NCI-H524 (cell line): ENCODE data around the gene PDK3.

Experiments used
- DNase-seq, 2 experiments: peaks; one replicate each; lab custom pipeline; 2025; lab: John Stamatoyannopoulos, UW

Gene PDK3

DNA sequence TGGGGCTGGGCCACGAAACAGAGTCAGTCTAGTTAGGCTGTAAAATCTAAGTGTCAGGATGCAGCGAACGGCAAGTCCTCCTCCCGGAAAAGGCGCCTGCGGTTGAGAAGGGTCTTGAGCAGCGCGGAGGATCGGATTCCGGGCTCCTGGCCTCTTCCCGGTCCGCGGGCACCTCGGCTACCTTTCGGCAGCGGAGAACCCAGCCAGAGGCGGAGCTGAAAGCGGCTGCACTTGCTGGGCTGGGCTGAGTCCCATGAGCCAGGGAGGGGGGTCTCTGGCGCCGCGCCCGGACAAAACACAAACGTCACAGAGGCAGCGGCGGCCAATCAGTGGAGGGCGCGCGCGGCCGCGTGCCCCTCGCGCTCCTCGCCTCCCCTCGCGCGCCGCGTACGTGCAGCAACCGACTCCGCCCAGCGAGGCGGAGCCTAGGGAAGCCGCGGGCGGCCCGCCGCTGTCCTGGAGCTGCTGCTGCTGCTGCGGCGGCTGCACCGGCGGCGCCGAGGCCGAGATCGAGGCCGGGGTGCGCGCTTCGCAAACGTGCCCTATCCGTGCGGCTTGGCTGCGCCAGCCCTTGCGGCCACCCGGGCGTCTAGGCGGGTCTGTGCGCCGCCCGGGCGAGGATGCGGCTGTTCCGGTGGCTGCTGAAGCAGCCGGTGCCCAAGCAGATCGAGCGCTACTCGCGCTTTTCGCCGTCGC lies at the start of gene PDK3:
Gene PDK3, plus strand, starts transcription at position 451 of the 696 bp plus-strand sequence. Its CDS starts 170 bp downstream, at position 621.
- peak; percentile 85 to 94 for DNase-seq

DNA sequence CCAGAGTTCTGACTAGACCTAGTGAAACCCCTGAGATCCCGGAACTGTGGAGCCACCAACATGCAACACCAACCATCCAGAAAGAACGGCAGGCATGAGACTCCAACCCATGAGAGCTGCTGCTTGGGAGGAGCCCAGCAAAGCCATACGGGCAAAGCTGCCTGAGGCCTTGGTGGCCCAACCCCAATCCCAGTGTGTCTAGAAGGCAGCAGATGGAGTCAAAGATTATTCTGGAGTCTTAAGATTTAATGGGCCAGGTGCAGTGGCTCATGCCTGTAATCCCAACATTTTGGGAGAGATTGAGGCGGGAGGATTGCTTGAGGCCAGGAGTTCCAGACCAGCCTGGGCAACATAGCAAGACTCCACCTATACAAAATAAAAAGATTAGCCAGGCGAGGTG lies 49.2 kb upstream of the PDK3 start:
- no peak for DNase-seq

DNA sequence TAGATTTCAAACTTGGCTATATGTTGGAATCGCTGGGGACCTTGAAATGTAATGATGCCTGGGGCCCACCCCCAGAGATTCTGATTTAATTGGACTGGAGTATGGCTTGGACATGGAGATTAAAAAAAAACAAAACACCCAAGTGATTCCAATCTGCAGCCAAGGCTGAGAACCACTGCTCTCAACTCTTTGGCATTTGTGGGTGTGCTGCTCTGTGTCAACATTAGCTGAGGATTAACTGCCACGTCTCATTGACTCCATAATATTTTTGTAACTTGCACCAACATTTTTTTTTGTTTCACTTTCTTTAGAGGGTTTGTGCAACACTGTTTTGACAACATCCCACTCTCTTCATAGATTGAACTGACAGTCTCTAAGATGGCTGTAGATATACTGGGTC lies 41.1 kb upstream of the PDK3 start:
- DNase-seq: no peak

DNA sequence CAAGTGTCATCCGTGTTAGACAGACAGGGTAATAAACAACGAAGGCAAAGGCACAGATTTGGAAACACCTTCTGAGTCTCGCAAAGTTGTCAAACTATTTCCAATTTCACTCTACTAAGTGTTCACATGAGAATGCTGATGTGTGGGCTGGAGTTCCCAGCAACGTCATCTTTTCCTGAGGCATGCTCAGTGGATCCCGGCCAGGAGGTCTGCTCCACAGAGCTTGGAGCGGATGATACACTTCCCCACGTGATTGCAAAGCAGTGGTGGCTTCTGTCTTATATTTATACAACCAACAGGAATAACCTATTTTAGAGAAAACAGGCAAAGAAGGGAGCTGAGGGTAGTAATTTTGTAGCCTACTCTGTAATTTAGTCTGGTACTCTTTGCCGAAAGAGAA lies 40.1 kb upstream of the PDK3 start:
- no peak for DNase-seq

DNA sequence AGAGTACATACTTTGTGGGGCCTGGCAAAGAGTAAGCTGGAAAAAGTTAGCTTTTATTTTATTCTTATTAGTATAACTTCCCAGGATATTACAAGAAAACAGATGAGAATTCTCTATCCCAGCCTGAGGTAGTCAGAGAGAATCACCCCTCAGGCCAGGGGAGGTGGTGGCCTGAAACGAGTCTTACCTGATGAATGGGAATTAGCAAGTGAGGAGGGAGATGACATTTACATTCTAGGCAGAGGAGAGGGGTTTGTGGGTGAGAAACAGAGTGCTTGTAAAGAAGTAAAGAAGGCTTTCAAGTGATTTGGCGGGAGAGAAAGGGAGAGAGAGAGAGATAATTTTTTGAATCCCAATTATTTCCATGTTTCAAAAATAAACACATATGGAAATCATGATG lies 39.3 kb upstream of the PDK3 start:
- DNase-seq: no peak

DNA sequence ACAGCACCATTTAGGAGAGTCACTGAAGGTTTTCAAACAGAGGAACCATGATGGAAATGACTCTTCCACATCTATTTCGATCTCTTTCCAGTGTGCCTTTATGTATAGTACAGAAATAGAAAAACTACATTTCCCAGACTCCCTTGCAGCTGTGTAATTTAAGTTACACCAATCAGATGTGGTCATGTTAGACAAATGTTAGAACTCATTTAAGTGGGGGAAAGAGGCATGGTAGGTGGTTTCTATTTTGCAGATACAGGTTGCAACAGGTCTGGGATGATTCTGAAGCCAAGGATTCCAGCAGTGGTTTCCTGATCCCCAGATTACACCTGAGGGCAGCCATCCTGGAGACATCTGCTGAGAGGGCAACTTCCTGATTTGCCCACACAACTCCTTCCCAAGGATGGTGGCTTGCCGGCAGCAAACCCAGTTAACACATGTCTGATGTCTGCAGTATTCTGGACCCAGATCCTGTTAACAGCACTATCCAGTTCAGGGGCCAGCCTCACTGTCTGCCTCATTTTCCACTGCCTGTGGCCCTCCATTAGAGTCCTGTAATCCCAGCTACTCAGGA lies 38.7 kb upstream of the PDK3 start:
- DNase-seq: no peak

DNA sequence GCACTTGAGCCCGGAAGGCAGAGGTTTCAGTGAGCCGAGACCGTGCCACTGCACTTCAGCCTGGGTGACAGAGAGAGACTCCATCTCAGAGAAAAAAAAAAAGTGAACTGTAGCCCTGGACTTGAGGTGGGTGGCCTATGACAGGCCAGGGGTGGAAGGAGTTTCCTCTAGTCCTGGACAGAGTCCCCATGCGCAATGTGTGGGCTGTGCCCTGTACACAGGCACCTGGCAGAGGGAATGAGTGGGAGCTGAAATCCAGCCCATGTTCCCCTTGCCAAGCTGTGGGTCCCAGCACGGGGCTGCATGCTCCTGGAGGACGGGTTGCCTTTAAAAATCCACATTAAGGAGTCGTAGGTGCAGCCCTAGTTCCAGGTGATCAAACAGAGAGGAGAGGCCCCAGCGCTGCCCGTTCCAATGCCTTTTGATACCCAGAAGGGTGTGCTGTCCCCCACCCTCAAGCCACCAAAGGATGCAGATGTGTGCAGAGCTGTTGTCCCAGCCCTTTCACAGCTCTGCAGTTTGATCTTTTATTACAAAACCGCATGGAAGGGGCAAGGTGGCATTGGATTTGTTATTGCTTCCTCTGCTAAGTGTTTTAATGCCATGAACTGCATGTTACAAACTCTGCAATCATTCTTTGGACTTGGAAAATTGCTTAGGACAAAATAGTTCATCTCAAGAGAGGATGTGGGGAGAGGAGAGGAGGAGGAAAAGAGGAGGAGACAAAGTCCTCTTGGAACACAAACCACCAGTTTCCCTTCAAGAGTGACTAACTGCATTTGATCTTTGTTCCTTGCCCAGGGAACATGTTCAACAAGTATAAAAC lies 38.0 kb upstream of the PDK3 start:
- no peak for DNase-seq

DNA sequence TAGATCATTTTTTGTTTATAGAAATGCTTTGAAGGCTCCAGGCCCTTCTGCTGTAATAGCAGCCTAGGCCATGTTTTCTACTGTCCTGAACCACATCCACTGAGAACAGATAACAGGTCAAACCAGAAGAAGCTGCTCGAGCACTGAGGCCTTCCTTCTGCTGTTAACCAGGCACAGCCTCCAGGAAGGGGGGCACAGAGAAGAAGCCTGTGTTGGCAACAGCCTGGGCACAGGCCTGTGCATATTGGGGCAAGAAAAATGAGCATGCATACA lies 37.4 kb upstream of the PDK3 start:
- no peak for DNase-seq

DNA sequence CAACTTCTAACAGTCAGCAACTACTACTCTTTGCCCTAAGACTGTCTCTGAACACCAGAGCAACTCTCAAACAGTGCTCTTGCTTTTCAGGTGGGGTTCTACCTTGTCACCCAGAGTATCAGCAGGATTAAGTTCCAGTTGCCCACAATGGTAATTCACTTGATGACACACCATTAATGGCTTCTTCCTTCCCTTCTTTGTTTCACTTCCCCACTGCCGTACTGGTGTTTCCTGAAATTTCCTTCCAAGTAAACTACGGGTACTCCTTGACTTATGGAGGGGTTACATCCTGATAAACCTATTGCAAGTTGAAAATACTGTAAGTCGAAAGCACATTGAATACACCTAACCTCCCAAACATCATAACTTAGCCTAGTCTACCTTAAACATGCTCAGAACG lies 36.6 kb upstream of the PDK3 start:
- DNase-seq: no peak

DNA sequence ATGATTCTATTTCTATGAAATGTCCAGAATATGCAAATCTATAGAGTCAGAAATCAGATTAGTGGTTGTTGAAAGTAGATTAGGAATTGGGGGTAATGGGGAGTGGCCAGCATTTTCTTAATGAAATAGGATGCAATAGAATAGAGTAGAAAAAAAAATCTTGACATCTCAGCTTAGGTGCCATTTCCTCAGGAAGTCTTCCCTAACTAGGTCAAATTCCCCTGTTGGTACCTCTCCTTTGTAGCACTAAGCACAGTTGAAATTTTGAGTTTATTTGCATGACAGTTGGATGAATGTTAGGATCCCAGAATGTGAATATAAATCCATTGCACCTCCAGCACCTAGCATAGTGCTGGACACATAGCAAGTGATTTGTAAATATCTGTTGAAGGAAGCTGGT lies 30.0 kb upstream of the PDK3 start:
- no peak for DNase-seq

DNA sequence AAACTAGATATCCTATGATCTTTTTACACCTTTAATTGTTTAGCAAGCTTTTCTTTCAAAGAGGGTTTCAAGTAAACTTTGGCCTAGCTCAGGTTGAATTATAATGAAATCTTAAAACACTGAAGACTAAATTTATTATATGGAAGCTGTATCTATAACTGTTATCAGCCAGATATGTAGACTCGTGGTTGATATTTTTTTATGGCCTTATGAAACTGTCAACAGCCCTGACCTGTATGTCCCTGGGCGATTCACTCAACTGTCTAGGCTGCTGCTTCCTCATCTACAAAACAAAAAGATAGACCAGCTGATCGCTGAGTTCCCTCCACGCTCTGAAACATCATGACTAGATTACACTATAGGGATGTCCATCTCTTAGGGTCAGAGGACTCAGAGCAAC lies 21.2 kb upstream of the PDK3 start:
- no peak for DNase-seq

DNA sequence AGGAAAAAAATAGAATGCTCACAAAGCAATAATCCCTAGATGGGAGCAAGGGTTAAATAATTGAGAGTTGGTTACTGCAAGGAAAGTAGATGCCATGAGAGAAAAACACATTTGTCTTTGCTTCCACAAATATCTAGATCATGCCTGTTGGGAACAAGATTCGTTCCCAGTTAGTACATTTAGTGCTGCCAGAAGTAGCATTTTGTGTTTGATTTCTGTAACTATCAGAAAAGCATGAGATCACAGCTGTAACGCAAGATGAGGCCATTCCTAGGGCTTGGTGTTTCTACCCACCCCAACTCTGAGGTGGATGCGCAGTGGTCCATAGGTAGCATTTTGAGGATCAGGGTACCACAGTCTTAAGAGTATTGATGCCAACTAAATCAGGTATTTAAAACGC lies 20.4 kb upstream of the PDK3 start:
- DNase-seq: no peak

DNA sequence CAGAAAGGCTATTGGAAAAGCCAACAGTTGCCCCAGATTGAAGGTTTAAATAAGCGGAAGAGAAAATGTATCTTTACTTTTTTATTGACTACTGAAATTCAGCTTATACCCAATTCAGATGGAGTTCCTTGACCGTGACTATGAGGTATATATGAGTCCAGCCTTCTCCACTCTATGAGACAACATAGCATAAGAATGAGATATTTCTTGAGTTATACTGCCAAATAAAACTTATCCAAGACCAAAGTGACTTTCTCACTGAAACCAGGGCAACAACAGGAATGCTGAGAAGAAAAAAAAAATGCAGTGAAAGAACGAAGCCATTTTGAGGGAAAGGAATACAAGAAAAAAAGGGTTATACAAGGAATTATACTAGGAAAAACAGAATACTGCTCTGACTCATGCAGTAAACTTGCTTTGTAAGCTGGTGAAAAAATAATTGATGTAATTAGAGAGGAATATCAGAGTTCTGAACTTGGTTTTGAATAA lies 16.3 kb upstream of the PDK3 start:
- no peak for DNase-seq

DNA sequence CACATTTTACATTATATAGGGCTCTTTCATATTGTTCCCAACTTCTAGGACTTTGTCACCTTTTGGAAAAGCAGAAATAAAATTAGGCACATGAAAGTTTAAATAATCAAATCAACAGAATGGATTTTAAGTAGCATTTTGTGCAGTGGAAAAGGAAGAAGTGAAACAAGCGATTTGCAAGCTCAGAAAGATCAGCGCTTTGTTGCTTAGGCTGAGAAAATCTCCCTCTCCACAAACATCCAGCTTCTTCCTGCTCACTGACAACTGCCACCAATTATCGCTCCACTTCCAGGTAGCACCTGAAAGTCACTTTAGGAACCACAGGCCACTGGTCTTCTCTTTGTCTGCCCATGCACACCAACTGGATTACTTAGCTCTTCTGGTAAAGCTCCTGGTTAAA lies 2.0 kb upstream of the PDK3 start:
- DNase-seq: no peak

DNA sequence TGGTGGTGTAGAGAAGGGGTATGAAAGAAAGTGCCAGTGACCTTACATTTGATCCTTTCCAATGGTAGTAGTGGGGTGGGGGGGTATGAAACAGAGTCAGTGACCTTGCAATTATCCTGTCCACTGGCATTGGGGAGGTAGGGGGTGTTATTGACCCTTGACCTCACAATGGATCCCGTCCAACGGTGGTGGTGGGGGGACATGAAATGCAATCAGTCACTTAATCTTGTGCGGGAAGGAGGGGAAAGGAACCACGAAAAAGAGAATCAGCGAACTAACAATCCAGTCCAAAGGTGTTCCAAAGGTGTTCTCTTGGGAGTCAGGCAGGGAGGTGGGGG lies 619 bp upstream of the PDK3 start:
- DNase-seq: no peak

DNA sequence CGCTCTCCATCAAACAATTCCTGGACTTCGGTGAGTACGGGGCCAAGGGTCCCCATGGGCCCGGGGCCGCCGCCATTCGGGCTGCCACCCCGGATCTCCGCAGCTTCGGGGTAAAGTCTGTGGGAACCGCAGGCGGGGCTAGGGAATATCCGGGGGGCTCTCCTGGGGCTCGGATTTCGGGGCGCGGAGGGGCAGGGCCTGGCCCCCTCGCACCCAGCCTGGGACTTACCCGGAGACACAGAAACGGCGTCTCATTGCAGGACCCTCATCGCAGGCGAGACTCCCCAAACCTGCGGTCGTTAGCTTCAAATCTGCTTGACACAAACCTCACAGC lies 413 bp downstream of the PDK3 start:
- no peak for DNase-seq

DNA sequence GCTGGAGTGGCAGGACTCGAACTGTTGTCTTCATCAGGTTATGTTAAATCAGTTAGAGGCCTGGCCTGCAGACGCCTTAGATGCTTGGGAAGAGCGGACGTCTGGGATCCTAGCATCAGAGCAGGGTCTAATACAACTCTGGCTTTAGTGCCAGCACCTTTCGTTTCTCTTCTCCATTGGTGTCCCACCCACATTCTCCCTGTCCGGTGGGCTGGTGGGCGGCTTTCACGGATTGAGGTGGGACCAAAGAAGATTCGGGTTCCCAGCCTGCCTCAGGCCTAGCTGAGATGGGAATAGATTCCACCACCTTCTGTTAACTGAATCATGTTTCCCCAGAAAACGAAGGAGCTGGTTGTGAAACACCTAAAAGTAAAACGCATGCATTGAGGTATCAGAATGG lies 939 bp downstream of the PDK3 start:
- no peak for DNase-seq

DNA sequence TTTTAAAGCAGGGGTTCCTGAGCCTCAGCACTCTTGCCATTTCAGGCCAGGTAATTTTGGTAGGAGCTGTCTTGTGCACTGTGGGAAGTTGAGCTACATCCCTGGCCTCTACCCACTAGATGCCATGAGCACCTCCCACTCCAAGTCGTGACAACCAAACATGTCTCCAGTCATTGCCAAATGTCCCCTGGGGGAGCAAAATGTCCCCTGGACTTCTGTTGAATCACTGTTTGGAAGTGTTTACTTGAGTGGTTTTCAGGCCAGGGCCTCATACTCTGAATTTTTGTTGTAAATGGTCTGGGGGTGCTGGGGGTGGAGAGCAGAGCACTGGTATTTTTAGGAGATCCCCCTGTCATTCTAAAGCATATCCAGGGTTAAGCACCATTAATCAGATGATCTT lies 3.2 kb downstream of the PDK3 start:
- DNase-seq: no peak

DNA sequence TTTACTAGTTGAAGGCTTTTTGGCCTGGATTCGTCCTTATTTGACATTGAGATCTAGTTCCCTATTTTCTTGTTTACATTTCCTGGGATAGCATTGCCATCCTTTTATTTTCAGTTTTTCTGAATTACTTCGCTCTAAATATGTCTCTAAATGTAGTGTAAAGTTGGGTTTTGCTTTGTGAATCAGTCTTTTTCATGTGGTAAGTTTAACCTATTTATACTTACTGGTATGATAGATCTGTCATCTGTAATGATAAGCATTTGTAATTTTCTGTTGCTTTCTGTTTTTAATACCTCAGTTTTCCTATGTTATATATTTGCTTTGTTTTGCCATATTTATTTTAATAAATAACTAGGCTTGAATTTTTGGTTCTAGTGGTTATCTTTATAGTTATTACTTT lies 6.7 kb downstream of the PDK3 start:
- DNase-seq: no peak

DNA sequence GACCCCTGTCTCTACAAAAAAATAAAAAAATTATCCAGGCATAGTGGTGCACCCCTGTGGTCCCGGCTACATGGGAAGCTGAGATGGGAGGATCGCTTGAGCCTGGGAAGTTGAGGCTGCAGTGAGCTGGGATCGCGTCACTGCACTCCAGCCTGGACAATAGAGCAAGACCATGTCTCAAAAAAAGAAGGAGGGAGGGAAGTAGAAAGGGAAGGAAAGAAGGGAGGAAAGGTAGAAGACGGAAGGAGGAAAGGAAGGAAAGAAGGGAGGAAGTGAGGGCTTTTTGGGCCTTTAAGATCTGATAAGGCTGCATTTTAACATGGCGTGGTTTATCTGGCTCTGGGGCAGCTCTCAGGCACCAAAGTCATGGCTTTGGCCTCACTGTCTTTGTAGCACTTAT lies 10.4 kb downstream of the PDK3 start:
- DNase-seq: no peak

DNA sequence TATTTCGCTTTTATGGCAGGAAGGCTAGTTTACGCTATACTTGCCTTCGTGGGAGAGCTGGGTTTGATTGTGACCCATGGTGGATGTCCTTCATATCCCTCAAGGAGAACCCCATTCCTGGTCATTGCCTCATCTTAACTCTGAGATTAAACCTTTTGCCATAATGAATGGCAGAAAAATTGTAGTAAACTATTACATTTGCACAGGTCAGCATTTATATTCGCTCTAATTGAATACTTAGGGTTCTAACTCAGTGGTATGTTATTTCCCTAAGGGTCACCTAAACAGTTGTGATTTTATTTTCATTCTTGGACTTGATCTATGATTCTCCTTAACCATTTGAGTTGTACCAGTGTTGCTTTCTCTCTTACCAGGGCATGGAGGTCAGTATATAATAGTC lies 13.4 kb downstream of the PDK3 start:
- DNase-seq: no peak

DNA sequence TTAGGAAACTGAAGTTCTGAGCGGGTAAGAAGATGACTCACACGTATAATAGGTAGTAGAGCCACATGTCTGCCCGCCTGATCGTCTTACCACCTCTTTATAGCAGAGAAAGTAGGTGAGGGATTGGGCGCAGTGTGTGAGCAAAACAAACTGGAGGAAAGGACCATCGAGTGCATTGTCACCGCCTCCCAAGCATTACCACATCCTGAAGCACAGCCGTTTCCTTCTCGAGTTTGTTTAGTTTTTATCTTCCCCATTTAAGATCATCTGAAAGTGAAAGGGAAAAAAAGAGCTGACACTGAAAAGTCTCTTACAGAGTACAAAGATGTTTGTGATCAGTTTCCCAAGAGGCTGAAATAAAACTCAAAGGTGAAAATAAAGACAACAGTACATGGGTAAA lies 14.8 kb downstream of the PDK3 start:
- DNase-seq: no peak

DNA sequence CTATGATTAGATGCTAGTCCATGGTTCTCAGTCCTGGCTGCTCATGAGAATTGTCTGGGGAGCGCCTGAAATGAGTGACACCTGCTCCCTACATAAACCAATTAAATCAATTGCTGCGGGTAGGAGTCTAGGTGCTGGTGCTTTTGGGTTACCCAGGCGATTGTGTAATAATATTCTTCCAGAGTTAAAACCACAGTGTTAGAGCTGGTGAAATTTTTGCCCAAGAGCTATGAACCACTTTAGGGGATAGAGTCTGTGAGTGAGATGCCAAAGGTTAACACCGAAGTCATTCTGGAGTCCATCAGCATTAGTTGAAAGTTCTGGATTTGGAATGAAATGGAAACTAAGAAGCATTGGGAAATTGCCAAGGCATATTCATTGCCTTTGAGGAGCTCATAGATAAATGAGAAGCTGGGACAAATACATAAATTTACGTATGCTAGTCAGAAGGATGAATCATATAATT lies 15.3 kb downstream of the PDK3 start:
- DNase-seq: no peak
